Activated naive CD4-positive, alpha-beta T cell treated with Interleukin-2 at 50 U/mL for 16 hours (primary cell): ENCODE measurements around the gene SGK1.
"Not testable (repeated sequence)": the region's sequence is repeated elsewhere in the genome, so short reads cannot be mapped to it uniquely, and the experiment has no call there.

Experiments used
- DNase-seq: peaks from one replicate; pipeline ENCODE4 v3.0.0-alpha.2; 2020

The SGK1 gene

DNA sequence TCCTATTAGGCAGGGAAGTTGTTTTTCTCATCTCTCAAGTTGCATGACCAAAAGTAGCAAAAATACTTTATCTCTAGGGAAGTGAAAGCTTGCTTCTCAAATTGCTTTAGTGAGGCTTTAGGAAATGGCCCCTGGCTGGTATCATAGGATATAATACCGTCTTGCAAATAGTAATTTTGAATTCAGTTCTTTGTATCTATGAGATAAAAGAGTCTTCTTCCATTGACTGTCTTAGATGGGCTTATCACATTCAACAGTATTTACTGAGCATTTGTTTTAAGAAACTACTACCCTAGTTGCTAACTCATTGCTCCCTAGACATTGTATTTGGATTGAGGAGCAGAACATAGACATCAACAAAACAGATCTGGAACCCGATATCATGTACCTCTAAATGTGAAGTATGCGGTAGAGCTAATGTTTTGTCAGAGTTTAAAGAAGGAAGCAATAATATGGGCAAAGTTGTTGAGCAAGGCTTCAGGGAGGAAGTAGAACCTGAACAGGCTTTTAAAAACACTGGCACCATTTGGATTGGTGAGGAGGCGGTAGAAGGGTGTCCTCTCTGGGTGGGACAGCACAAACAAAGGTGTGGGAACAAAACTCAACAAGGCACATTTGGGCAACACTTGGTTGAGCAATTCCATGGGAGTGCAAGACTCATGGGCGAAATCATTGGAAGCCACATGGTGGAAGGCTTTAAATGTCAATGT is 101.5 kb downstream of the SGK1 start:
- no peak for DNase-seq

DNA sequence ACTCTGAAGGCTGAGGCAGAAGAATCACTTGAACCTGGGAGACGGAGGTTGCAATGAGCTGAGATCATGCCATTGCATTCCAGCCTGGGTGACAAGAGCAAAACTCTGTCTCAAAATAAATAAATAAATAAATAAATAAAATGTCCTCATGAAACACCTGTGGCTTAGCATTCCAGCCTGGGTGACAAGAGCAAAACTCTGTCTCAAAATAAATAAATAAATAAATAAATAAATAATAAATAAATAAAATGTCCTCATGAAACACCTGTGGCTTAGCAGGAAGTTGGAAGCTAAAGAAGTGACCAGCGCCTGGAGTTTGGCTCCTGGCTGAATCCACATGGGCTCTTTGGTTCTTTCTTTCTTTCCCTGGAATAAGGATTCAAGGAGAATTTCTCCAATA is 104.5 kb downstream of the SGK1 start:
- DNase-seq, result not testable (repeated sequence)

DNA sequence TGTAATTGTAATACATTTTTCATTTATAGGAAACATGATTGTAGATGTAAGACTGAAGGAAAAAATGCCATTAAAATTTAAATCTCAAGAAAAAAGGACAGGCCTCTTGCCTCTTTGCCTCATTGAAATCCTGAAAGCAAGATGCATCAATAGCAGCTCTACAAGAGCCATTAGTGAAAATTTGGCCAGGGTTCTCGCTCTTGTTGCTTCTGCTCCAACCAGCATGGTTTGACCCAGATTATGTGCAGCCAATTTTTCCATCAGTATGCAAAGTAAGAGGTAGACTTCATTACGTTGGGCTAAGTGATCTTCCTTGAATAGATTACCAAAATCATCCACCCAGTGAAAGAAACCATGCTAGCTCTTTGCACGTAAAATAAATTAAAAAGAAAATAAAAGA is 106.6 kb downstream of the SGK1 start:
- DNase-seq, result no peak

DNA sequence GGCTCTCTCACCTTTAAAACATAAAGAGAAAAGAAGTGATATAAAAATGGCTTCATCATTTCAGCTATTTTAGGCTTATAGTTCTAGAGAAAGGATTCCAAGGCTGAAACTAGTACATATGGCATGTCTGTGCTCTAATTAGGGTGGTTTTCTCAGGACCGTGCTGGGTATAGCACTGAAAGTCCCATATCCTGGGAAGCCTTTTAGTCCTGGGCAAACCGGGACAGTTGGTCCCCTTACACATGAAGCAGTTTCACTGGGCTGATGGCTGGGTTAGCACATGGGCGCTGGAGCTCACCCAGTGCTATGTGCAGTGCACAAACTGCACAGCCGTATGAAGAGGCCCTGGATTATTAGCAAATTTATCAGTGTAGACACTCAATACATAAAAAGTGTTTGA is 110.5 kb downstream of the SGK1 start:
- DNase-seq, result no peak

DNA sequence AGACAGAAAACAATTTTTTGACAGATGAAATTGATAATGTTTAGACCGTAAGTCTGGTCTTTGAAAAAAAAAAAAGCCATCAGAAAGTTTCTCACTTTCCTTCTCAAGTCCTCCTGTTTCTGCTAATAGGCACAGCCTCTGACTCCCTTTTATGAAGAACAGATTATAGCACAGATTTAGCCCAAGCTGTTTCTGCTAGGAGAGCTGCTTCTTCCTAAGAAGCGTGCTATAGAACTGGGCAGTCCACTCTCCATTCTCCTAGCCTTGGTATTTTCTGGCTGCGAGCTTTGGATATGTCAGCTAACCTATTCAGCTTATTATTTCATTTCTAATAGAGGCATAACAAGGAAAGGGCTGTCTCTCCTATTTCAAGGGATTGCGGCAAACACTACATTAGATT is 112.5 kb downstream of the SGK1 start:
- no peak for DNase-seq

DNA sequence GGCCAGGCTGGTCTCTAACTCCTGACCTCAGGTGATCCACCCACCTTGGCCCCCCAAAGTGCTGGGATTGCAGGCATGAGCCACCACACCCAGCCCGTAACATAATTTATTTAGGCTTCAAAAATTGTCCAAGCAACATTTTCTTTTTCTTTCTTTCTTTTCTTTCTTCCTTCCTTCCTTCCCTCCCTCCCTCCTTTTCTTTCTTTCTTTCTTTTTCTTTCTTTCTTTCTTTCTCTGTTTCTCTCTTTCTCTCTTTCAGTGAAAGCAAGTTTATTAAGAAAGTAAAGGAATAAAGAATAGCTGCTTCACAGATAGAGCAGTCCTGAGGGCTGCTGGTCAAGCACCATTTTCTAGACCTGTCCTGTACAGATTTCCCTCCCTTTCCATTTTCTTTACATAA is 113.2 kb downstream of the SGK1 start:
- not testable (repeated sequence) for DNase-seq

DNA sequence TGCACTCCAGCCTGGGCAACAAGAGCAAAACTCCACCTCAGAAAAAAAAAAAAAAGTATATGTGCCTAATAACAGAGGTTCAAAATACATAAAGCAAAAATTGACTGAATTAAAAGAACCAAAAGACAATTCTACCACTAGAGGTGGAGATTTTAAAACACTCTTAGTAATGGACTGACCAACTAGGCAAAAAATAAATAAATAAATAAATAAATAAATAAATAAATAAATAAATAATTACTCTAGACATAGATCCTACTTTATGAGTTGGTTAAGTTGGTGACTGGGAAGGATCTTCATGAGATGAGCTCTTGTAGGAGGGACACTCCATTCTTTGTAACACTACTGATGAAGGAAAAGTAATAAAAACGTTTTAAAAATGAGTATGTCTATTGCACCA is 113.9 kb downstream of the SGK1 start:
- no peak for DNase-seq

DNA sequence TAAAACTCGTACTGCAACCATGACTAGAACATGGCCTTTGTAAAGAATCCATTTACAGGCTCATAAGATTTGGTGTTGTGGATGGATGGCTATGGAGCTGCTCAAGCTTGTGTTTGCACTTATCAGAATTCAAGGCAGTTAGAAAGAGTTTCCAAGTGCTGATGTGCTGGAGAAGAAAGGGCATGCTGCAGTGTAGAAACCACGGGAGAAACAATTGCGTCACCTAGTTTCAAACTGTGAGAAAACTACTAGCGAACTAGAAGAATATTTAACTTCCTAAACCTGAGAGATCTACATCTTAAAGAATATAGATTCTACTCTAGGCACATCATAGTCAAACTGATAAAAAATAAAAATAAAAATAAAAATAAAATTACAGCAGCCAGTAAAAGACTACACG is 116.2 kb downstream of the SGK1 start:
- no peak for DNase-seq

DNA sequence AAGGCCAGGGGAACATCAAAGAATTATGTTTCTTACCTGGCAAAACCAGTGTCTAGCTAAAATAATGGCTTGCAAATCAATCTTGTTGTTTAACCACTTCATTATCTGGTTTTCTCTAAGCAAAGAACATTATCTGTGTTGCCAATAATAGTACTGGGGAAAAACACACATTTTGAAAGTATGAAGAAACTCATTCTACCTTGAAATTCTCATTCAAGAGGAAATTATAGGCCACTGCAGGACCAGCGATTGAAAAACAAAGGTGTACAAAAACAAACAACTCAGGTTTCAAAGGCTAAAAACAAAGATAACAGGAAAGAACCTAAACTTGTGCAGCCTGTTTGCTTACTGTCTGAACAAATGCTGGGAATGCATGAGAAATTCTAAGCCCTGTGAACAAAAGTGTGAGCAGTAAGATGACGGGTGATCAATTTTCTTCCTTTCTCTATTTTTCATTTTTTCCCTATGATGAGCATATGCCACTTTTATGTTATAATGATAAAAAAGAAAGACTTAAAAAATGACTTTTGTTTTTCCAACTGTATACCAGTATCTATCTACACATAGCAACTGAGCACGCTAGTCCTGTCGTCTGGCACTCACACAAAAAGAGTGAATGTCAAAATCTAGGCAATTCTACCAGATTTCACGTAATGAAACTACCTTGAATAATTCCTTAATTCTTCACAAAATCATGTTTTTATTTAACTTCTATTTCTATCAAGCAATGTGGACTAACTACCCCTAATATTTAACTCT is 117.9 kb downstream of the SGK1 start:
- no peak for DNase-seq

DNA sequence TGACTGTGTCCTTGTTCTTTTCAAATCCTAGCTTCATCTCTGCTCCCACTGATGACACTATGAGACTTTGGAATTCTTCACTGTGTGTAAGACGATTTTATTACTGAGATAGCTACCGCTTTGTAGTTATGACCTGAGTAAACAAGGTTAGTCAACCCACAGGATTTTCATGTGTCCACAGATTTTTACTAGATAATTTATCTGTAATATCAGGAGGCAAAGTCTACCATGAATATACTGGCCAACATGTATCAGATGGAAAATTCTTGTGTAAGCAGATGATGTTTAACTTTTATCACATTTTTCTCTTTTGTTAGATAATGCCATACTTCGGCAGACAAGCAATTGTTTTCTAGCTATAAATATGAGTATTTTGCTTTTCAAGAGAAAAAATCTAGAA is 119.8 kb downstream of the SGK1 start:
- no peak for DNase-seq

DNA sequence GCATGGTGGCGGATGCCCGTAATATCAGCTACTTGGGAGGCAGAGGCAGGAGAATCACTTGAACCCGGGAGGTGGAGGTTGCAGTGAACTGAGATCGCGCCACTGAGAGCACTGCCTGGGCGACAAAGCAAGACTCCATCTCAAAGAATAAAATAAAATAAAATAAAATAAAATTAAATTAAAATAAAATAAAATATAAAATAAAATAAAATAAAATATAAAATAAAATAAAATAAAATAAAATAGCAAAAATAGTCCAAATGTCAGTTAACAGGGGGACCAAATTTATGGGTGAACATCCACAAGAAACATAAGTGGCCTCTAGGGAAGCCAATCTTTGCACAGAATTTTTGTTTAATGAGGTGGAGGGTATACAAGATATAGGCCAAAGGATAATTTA is 120.2 kb downstream of the SGK1 start:
- DNase-seq, result not testable (repeated sequence)

DNA sequence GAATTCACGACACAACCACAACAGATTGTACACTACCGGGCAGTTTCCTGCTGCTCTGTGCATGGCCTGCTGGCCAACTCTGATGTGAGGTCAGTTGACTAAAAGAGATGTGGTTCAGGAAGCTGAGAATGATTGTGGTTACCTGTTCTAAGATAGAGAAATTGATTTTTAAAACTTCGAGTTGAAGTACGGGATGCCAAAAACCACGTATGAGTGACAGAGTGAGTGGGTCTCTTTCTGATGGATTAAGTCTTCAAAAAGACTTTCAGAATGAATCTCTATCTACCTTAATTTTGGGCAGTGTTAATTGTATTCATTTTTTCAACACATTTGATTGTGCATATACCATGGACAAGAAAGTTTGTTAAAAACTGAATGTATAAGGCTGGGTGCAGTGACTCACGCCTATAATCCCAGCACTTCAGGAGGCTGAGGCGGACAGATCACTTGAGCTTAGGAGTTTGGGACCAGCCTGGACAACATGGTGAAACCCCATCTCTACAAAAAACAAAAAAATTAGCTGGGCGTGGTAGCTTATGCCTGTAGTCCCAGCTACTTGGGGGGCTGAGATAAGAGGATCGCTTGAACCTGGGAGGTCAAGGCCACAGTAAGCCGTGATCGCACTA is 121.2 kb downstream of the SGK1 start:
- no peak for DNase-seq

DNA sequence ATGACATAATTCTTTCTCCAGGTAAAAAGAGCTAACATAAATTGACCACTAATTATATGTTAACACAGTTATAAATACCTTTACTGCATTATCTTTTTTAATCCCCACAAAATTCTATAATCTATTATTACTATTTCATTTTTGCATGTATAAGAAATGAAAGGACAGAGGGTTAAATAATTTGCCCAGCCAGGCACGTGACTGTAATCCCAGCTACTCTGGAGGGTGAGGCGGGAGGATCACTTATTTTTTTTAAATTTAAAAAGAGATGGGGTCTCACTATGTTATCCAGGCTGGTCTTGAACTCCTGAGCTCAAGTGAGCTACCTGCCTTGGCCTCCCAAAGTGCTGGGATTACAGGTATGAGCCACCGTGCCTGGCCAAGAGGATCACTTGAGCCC is 121.9 kb downstream of the SGK1 start:
- DNase-seq, result no peak

DNA sequence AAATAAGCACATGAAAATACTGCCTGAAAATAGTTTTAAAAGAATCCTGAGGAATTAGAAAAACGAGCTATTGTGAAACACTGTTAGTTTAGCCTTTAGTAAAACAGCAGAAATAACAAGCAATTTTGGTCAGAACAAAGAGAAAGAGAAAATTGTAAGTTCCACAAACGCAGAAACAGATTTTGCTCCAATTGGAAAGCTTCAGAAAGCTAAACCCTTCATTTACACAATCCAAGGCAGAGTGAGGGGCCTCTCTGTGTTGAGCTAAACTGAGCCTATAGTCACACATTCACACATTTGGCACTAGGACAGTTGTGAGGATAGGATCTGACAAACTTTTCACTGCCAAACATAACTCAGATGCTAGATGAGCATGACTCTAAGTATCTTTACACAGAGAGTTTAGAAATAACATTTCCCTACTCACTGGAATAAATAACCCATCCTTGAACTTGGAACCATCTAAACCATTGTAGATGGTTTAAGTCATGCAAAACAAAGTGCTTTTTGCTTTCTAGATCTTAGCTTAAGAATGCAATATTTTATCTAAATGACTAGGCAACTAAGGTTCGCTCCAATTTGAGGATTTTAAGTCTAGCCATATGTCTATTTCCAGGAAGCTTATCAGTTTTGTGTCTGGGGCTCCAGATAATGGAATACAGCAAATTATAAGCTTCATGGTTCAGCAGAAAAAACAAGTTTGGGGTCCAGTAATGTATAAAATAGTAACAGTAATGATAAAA is 122.6 kb downstream of the SGK1 start:
- DNase-seq, result no peak

DNA sequence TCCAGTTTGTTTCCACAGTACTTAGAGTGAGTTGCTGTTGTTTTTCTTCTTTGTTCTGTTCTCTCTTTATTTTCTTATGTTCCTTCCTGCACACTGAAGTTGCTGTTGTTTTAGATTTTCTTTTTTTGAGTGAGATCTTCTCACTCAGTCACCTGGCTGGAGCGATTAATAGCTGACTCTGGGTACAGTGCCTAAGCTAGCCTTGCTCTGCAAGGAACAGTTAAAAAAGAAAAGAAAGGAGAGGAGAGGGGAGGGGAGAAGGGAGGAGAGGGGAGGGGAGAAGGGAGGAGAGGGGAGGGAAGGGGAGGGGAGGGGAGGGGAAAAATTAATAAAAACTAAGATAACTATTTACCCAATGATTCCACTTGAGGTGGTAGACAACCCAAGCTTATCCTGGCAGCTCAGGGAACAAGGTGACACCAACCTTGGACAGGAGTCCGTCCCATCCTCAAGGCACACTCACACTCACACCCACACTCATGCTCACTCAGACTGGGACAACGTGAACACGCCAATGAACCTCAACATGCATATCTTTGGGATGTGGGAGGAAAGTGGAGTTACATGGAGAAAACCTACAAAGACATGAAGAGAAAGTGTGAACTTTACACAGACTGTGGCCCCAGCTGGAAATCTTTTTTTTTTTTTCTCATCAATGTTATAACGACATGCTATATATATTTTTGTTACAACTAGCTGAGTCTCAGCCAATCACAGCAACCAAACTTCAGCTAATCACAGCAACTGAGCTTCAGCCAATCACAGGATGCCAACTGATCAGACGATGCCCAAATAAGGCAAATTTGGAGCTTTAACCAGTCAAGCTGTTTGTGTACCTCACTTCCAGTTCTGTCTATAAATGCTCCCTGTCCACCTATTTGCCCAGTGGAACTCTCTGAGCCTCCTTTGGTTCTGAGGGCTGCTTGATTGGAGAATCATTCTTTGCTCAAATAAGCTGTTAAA is 124.1 kb downstream of the SGK1 start:
- DNase-seq, result no peak

DNA sequence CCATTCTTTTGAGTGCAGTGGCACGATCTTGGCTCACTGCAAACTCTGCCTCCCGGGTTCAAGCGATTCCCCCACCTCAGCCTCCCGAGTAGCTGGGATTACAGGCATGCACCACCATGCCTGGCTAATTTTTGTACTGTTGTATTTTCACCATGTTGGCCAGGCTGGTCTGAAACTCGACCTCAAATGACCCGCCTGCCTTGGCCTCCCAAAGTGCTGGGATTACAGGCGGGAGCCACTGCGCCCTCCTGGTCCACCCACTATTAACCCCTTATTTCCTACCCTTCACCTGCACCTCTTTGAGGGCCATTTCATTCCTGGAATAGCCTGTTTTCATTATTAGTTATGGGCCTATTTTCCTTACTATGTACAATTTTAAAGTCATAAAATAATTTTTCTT is 125.3 kb downstream of the SGK1 start:
- DNase-seq, result not testable (repeated sequence)

DNA sequence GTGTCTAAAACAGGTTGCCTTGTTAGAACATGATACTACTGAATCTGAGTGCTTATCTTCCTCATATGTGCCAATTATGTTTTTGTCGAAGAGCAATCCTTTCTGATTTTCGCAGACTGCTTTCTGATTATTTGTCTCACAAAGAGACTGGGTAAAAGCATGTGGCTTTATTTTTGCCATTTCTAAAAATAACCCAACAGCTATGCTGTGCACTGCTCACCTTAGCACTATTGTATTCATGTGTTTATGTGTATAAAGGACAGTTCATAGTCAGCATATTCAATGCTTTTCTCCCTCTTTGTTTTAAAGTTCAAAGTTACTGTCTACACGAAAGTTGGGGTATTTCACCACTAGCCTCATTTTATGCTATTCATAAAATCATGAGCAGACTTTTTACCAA is 127.0 kb downstream of the SGK1 start:
- no peak for DNase-seq

DNA sequence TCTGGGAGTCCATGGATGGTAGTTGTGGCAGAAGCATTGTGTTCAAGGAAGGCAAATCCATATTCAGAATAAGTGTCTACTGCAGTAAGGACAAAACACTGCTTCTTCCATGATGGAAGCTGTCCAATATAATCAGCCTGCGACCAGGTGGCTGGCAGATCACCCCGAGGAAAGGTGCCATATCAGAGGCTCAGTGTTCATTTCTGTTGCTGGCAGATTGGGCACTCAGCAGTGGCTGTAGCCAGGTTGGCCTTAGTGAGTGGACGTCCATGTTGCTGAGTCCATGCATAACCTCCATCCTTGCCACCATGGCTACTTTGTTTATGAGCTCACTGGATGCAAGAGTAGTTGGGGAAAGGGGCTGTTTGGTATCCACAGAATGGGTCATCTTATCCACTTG is 130.2 kb downstream of the SGK1 start:
- DNase-seq, result no peak

DNA sequence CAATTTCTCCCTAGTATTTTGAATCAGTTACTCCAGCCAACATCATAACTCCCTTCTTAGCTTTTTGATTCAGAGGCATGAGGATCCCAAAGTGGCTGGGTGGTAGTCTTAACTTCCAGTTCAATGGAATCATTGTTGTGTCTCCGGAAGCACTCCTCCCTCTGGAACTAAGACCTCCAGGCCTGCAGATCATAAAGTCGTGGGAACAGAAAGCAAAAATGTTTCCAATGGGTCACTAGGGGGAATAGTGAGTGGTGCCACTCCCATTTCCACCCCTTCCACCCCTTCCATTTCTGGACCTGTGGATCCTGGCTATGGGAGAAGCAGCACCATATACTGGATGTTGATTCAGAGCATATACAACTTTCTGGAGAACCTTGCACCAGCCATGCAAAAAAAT is 130.8 kb downstream of the SGK1 start:
- DNase-seq, result no peak

DNA sequence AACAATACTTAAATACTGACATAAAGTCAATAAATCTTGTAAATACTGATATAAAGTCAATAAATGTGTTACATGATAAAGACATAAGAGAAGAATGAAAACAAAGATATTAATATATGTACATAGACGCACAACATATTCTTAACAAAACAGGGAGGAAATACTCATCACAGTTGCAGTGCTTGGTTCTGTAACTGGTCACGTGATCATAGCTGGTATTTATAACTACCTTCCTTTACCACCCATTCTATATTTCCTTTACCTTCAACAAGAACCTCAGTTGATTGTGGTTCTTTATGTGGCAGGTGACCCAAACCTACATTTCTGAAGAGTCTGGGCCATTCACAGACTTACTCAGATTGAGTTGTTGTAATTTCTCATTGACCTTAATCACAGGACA is 131.6 kb downstream of the SGK1 start:
- DNase-seq, result no peak

DNA sequence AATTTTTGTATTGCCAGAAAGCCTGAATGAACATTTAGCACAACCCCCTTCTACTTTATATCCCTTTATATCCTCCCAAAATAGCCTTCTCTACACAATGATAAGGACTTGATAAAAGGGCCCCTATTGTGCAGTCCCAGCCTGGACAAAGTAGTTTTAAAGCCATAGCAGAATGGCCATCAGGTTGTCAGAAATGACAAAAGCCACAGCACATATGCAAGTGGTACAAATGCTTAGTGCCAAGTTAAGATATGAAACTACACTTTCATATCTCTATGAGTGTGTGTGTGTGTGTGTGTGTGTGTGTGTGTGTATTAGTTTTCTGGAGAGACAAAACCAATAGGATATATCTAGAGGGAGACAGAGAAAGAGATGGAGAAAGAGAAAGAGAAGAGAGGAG is 132.6 kb downstream of the SGK1 start:
- DNase-seq, result no peak

DNA sequence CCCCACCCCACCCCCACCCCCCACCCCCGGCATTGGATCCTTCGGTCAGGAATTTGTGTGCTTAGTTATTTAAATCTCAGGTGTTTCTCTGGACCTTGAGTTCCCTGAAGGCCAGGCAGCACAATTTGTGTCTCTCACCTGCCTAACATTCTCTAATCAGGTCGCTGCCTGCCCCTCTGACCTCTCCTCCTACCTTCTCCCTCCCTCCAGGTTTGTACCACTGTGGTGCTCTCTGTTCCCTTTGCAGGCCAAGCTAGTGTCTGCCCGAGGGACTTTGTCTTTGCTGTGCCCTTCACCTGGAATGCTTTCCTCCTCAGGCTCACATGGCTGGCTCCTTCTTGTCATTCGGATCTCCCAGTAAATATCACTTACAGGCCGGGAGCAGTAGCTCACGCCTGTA is 134.1 kb downstream of the SGK1 start:
- no peak for DNase-seq
